Stimulated activated CD4-positive, alpha-beta T cell treated with anti-CD3 and anti-CD28 coated beads, Interleukin-1b, Interleukin-23, amount 100 ng/mL, for 48 hours (primary cell): Measurements from ENCODE around the gene ATP5PO.
"Not testable (repeated sequence)": the region's sequence is repeated elsewhere in the genome, so short reads cannot be mapped to it uniquely, and the experiment has no call there.

Source experiments
- DNase-seq: peaks from one replicate; pipeline ENCODE4 v3.0.0-alpha.2; 2020

The ATP5PO gene

DNA sequence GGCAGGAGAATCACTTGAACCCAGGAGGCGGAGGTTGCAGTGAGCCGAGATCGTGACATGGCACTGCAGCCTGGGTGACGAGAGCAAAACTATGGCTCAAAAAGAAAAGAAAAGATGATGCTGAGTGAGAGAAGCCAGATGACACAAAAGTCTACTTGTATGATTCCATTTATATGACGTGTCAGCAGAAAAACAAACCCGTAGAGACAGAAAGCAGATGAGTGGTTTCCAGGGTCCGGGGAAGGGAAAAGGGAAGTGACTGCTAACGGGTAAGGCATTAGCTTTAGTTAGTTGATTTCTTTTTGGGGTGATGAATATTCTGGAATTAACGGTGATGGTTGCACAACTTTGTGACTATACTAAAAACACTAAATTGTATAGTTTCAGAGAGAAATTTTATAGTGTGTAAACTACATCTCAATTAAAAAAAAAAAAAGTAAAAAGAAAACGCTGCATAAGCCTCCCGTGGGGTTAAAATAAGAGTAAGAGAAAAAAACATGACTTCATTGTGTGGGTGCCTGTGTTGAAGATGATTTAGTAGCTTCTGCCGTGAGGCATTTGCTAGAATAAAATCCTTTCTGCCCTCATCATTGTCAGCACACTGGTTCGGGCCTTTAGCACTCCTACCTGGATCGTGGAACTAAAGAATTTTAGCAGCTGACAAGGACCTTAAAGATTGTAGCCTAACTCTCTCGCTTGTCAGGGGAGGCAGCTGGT is 24.7 kb upstream of the ATP5PO start:
- DNase-seq = peak; percentile 16

GRCh38 chr21:33939226-33939625 is 23.6 kb upstream of the ATP5PO start:
- DNase-seq = no peak

DNA sequence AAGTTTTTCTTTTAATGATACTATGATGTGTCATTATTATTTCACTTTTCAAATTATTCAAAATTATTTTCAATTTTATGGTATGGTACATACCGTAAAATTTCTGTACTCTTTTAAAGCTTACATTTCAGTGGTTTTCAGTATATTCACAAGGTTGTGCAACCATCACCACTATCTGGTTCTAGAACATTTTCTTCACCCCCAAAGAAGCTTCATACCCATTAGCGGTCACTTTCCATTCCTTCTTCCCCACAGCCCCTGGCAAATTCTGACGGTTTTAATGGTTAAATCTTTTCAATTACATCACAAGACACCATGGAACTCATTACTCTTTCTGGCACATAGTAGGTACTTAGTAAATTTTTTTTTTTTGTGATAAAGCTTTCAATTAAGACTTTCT is 22.8 kb upstream of the ATP5PO start:
- DNase-seq = no peak

- DNase-seq = peak; percentile 69
Measured at GRCh38 chr21:33937931-33938339, 22.3 kb upstream of the ATP5PO start.

- no peak for DNase-seq
Measured at GRCh38 chr21:33937146-33937545, 21.5 kb upstream of the ATP5PO start.

- DNase-seq = peak; percentile 20
Measured at GRCh38 chr21:33936301-33937038, 20.9 kb upstream of the ATP5PO start.

DNA sequence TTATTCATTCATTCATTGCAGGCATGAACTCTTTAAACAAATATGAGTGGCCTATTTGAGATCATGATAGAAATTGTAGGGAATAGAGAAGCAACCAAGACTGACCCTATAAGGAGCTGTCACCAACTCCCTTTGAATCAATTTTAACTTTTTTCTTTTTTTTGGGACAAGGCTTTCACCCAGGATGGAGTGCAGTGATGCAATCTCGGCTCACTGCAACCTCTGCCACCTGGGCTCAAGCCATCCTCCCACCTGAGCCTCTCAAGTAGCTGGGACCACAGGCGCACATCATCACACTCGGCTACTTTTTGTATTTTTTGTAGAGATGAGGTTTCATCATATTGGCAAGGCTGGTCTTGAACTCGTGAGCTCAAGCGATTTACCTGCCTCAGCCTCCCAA is 17.1 kb upstream of the ATP5PO start:
- no peak for DNase-seq

DNA sequence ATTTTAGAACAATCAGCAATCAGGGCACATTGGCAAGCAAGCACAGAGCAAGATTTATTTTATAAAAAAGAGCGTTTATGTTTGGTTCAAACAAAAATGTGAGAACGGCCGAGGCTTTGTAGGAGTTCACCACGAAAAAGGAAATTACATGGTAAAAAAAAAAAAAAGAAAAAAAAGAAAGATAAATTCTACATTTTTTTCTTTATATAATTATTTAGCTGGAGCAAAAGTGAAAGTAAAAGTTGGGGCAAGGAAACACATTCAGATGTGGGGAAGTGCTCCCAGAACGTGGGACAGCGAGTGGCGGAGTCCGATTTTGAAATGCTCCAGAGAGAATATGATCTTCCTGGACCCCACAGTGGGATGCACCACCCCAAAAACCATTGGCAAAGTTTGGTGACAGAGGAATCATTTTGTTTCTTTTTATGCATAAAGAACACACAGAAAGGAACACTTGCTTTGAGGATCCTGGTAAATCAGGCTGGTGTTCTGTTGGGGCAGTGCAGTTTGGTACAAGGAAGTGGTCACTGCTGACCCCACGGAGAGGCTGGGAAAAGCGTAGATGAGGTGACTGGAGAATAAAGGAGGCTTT is 16.3 kb upstream of the ATP5PO start:
- DNase-seq = no peak

DNA sequence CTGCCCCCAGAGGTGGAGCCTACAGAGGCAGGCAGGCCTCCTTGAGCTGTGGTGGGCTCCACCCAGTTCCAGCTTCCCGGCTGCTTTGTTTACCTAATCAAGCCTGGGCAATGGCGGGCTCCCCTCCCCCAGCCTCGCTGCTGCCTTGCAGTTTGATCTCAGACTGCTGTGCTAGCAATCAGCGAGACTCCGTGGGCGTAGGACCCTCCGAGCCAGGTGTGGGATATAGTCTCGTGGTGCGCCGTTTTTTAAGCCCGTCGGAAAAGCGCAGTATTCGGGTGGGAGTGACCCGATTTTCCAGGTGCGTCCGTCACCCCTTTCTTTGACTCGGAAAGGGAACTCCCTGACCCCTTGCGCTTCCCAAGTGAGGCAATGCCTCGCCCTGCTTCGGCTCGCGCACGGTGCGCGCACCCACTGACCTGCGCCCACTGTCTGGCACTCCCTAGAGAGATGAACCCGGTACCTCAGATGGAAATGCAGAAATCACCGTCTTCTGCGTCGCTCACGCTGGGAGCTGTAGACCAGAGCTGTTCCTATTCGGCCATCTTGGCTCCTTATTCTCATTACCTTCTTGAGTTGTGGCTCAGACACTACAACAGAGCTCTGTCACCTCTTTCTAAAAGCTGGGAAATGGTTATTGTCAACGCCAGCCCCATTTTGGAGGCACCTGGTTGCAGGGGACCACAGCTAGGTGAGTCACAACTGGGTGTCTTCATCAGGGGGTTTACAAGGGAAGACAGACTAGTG is 15.6 kb upstream of the ATP5PO start:
- DNase-seq = peak; percentile 80

DNA sequence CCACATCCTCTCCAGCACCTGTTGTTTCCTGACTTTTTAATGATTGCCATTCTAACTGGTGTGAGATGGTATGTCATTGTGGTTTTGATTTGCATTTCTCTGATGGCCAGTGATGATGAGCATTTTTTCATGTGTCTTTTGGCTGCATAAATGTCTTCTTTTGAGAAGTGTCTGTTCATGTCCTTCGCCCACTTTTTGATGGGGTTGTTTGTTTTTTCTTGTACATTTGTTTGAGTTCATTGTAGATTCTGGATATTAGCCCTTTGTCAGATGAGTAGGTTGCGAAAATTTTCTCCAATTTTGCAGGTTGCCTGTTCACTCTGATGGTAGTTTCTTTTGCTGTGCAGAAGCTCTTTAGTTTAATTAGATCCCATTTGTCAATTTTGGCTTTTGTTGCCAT is 10.6 kb upstream of the ATP5PO start:
- DNase-seq = not testable (repeated sequence)

DNA sequence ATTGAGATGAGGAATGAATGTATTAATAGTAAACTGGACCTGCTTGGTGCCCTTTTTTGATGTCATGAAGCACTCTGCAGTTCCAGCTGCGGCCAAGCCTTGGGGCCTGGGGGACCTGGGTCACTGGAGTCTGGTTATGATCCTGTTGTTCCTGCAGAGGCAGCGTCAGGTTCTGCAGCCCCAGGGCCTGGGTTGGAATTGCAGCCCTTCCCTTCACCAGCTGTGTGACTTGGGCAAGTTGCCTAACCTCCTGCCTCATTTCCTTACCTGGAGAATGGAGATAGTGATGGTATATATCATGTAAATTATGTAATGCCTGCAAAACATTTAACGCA is 9.1 kb upstream of the ATP5PO start:
- no peak for DNase-seq

DNA sequence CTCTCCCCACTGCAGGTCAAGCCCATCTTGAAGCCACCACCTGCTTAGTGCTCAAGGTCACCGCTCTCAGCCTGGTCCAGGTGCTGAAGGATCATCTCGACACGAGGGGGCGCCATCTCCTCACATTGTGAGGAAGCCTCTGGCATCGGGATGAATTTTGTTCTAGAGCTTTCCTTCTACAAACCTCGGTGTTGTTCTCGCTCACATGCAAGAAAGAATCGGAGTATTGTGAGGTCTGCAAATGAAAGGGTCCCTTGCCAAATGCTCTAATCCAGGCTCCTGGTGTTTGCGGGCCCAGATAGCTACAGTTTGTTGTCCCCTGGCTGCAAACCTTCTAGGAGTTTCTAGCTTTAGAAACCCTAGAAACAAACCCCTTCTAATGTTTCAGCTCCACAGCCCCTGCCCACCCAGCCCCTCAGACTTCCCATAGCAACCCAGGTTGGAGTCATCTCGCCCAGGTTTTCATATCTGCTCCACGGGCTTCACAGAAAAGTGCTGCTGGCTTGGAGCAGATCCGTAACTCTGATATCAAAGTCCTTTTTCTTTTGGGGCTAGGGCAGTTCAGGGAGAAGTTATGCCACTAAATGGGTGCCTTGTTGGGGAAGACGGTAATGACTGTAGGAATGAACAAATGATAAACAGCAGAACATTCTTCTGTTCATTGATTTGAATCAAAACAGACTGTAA is 8.6 kb upstream of the ATP5PO start:
- peak; percentile 87 for DNase-seq

- DNase-seq = no peak
Measured at GRCh38 chr21:33917421-33917820, 1.8 kb upstream of the ATP5PO start.

DNA sequence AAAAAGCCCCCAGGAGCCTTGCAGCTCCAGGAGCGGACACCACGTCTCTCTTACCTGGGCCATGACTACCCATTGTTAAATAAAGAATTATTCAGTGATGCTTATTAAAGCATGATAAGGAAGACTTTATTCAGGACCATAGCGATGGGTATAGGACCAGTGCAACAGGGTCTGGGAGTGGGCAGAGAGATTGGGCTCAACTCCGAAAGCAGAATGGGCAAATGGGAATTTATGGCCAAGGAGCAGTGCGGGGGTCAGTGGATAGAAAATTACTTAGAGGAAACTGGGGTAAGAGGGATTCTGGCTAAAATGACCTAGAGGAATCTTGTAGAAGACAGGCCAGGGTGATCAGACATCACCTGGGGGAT is 580 bp upstream of the ATP5PO start:
- DNase-seq = no peak

DNA sequence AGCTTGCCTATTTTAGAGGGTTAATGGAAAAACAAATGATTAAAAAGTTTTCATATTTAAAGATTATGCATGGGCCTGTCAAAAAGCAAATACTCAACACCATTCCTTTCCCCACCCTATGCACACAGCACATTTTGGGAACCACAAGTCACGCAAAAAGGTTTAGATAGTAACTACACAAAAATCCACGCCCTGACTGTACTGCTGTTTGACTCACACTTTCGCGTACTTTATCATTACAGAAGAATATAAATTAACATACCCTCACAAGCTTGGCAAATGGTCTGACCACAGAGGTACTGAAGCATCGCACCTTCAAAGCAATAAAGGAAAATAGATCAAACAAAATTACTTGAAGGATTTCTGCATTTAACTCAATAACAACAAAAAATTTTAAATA is 1.4 kb downstream of the ATP5PO start:
- DNase-seq = no peak

DNA sequence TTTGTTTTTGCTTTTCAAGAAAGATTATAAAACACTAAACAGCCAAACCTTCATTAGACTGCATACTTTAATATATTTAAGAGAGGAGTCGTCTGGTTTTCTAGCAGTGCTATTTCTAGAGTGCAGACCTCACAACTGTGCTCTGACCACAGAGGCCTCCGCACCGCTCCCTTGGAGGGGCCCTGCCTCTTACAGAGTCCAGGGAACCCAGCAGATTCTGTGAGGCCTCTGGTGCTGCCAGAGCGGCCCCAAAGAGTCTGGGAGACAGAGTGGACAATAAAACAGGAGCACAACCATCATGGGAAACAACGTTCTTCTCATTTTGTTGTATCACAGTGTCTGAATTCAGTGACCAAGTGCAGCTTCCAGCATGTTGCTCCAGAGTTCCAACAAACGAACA is 5.8 kb downstream of the ATP5PO start:
- no peak for DNase-seq

DNA sequence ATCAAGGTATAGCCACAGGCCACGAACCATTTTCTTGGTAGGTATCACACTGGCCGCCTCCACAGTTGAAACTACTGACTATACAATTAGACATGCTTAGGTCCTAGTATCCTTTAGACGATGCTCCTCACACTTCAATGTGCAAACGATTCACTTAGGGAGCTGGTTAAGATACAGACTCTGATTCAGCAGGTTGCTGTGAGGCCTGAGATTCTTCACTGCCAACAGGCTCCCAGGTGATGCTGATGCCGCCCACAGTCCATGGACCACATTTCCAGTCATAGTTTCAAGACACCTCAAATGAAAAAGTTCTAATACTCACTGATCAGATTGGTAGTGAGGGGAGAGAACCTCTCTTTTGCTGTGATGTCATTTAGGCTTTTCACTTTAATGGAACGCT is 6.8 kb downstream of the ATP5PO start:
- peak; percentile 75 for DNase-seq

GRCh38 chr21:33904041-33904440 is 11.6 kb downstream of the ATP5PO start:
- DNase-seq = no peak

DNA sequence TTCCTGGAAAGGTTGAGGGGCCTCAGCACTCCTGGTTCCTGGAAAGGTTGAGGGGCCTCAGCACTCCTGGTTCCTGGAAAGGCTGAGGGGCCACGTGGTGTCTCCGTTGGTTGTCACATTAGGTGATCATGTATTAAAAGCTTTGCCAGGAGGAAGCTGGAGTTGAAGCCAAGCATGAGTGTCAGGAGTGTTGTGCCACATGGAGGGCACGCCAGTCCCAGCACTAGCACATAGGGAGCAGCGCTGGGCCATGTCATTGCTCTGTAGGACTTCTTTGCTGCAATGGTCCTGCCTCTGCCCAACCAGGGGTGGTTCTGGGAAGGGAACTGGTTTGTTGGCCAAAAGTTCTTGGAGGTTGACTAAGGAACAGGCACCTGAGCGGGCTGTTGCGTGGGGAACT is 13.3 kb downstream of the ATP5PO start:
- DNase-seq = no peak

DNA sequence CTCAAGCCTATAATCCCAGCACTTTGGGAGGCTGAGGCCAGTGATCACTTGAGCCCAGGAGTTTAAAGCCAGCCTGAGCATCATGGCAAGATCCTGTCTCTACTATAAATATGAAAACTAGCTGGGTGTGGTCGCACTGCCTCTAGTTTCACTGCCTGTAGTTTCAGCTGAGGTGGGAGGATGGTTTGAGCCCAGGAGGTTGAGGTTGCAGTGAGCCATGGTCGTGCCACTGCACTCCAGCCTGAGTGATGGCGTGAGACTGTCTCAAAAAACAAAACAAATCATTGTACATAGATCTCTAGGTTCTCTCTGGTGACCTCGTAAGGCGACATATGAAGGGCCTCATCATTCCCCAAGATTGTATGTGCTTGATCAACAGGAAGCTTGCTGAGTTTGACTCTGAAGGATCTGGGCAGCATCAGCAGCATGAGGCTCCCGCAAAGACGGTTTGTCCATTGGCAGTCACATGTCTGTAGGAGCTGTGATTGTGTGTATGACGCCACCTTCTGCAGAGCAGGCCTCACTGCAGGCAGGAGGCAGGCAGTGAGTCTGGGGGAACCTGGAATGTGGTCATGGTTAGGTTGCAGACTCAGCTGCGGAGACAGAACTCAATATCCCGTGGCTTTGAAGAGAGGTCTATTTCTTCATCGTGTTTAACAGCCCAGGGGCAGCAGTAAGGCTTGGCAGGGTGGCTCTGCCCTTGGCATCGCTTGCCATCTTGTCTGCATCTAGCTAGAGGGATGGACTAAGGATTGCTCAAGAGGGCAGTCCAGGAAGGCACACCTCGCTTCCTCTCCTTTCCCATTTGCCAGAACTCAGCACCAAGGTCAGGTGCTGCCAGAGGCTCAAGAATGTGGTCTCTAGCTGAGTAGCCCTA is 14.0 kb downstream of the ATP5PO start:
- peak; percentile 32 for DNase-seq

GRCh38 chr21:33899199-33899598 is 16.4 kb downstream of the ATP5PO start:
- DNase-seq = no peak

GRCh38 chr21:33898586-33898985 is 17.0 kb downstream of the ATP5PO start:
- no peak for DNase-seq
